Measurements from ENCODE around the gene TADA3.

GRCh38 chr3:9731206-9732079 lies 60.8 kb downstream of the TADA3 start, which contains the start of gene BRPF1:
- TF ChIP-seq CTCF (IDR thresholded peaks at IDR 0.05), result peak in 1 of 3 donors; percentile 41
- no peak for TF ChIP-seq EP300 (IDR thresholded peaks at IDR 0.05)
- TF ChIP-seq POLR2A (IDR thresholded peaks at IDR 0.05), result peak; percentile 51
